Mesenchymal stem cell (in vitro differentiated cells and primary cell): ENCODE results near the gene MAPK8.

Experiments used
- DNase-seq: peaks from one replicate; pipeline ENCODE4 v3.0.0-alpha.2; 2013
- H2AFZ ChIP-seq: one replicate; pipeline ENCODE4 v1.6.1; 2013; ENCODE audit warnings: low read depth, mild to moderate bottlenecking, control low read depth, inconsistent platforms, low read length, moderate library complexity
- H2AK5ac ChIP-seq: 2 replicates; pipeline ENCODE4 v1.6.1; 2013; ENCODE audit warnings: low read length, moderate library complexity, mild to moderate bottlenecking, inconsistent platforms; ENCODE audit not compliant: severe bottlenecking
- H2BK120ac ChIP-seq: one replicate; pipeline ENCODE4 v1.6.1; 2013; ENCODE audit warnings: low read depth, mild to moderate bottlenecking, inconsistent platforms, low read length, moderate library complexity
- H2BK12ac ChIP-seq, 2 experiments: one replicate each; pipeline ENCODE4 v1.6.1; 2013; ENCODE audit warnings: inconsistent platforms in 2 of 2, low read length in 2 of 2, mild to moderate bottlenecking in 2 of 2, moderate library complexity in 2 of 2, control low read depth in 1 of 2
- H2BK15ac ChIP-seq: one replicate; pipeline ENCODE4 v1.6.1; 2013; ENCODE audit warnings: mild to moderate bottlenecking, low read depth, inconsistent platforms; ENCODE audit not compliant: poor library complexity, severe bottlenecking
- H2BK5ac ChIP-seq: 2 replicates; pipeline ENCODE4 v1.6.1; 2013; ENCODE audit warnings: low read depth, mild to moderate bottlenecking, low read length, control low read depth, inconsistent platforms; ENCODE audit not compliant: poor library complexity, severe bottlenecking
- H3K14ac ChIP-seq, 2 experiments: one replicate each; pipeline ENCODE4 v1.6.1; 2013; ENCODE audit warnings: inconsistent platforms in 2 of 2, low read length in 2 of 2, control low read depth in 1 of 2, mild to moderate bottlenecking in 1 of 2, moderate library complexity in 1 of 2
- H3K18ac ChIP-seq, 2 experiments: one replicate each; pipeline ENCODE4 v1.6.1; 2013; ENCODE audit warnings: inconsistent platforms in 2 of 2, low read length in 2 of 2, control low read depth in 1 of 2, low read depth in 1 of 2, mild to moderate bottlenecking in 1 of 2
- H3K23ac ChIP-seq, 2 experiments: one replicate each; pipeline ENCODE4 v1.6.1; 2013; ENCODE audit warnings: inconsistent platforms in 2 of 2, low read length in 2 of 2, mild to moderate bottlenecking in 2 of 2, moderate library complexity in 2 of 2, control low read depth in 1 of 2
- H3K27ac ChIP-seq: 2 replicates; pipeline ENCODE4 v1.5.1; 2013; ENCODE audit warnings: mild to moderate bottlenecking, moderate library complexity, low read length, control low read depth, inconsistent platforms; ENCODE audit not compliant: poor library complexity, severe bottlenecking
- H3K27me3 ChIP-seq, 2 experiments: 2 replicates each; pipeline versions ENCODE4 v1.6.1 to v1.7.0; 2013; ENCODE audit warnings: low read length in 2 of 2, mild to moderate bottlenecking in 2 of 2, moderate library complexity in 2 of 2, control low read depth in 1 of 2, inconsistent platforms in 1 of 2; ENCODE audit not compliant: control insufficient read depth in 1 of 2, insufficient read depth in 1 of 2
- H3K36me3 ChIP-seq, 2 experiments: 2 replicates each; pipeline versions ENCODE4 v1.6.1 to v1.7.0; 2013; ENCODE audit warnings: low read length in 2 of 2, control low read depth in 1 of 2, inconsistent platforms in 1 of 2, low read depth in 1 of 2, mild to moderate bottlenecking in 1 of 2; ENCODE audit not compliant: insufficient read depth in 2 of 2, control insufficient read depth in 1 of 2
- H3K4ac ChIP-seq, 2 experiments: one replicate each; pipeline ENCODE4 v1.6.1; 2013; ENCODE audit warnings: inconsistent platforms in 2 of 2, low read length in 2 of 2, mild to moderate bottlenecking in 2 of 2, moderate library complexity in 2 of 2, control low read depth in 1 of 2, low read depth in 1 of 2
- H3K4me1 ChIP-seq: 2 replicates; pipeline ENCODE4 v1.6.1; 2013; ENCODE audit warnings: low read depth, low read length, control low read depth; ENCODE audit not compliant: control insufficient read depth, insufficient read depth
- H3K4me2 ChIP-seq: 2 replicates; pipeline ENCODE4 v1.6.1; 2013; ENCODE audit warnings: low read length, mild to moderate bottlenecking, inconsistent platforms; ENCODE audit not compliant: poor library complexity, severe bottlenecking
- H3K4me3 ChIP-seq, 2 experiments: 2 replicates each; pipeline versions ENCODE4 v1.5.1 to v1.7.0; 2013; ENCODE audit warnings: low read length in 2 of 2, mild to moderate bottlenecking in 2 of 2, control low read depth in 1 of 2, low read depth in 1 of 2; ENCODE audit not compliant: insufficient read depth in 1 of 2
- H3K79me1 ChIP-seq: replicated peaks from 2 replicates; pipeline ENCODE4 v1.6.1; 2013; ENCODE audit warnings: mild to moderate bottlenecking, control low read depth, low read length, inconsistent platforms; ENCODE audit not compliant: poor library complexity, severe bottlenecking
- H3K9ac ChIP-seq: 2 replicates; pipeline ENCODE4 v1.7.0; 2013; ENCODE audit warnings: mild to moderate bottlenecking, low read length, moderate library complexity
- H3K9me3 ChIP-seq: 2 replicates; pipeline ENCODE4 v1.7.0; 2013; ENCODE audit warnings: mild to moderate bottlenecking, low read length; ENCODE audit not compliant: control insufficient read depth
- H4K8ac ChIP-seq: one replicate; pipeline ENCODE4 v1.6.1; 2013; ENCODE audit warnings: inconsistent platforms, mild to moderate bottlenecking, low read length, moderate library complexity
- H4K91ac ChIP-seq: one replicate; pipeline ENCODE4 v1.6.1; 2013; ENCODE audit warnings: mild to moderate bottlenecking, low read length, inconsistent platforms
- WGBS: methylation state at CpG from one replicate; pipeline ENCODE4 v1.1.7; 2013; ENCODE audit warnings: mixed read lengths; 5-methylcytosine and 5-hydroxymethylcytosine counted together

Gene MAPK8

GRCh38 chr10:48456361-48456804 is 149.9 kb downstream of the MAPK8 start:
- peak; percentile 13 for DNase-seq
- H2BK12ac ChIP-seq, result peak overlapping the region in 1 of 2 experiments; percentile 7
- H3K23ac ChIP-seq, result no peak overlapping the region
- no peak overlapping the region for H3K27ac ChIP-seq
- H3K9me3 ChIP-seq, result no peaks in the 10 kb centered on the region
- H2BK120ac ChIP-seq, result no peak overlapping the region
- no peak overlapping the region for H4K91ac ChIP-seq
- H3K4me2 ChIP-seq, result no peak overlapping the region
- no peak overlapping the region for H2BK5ac ChIP-seq
- H2AFZ ChIP-seq, result no peak overlapping the region
- no peak overlapping the region for H3K14ac ChIP-seq
- no peak overlapping the region for H2AK5ac ChIP-seq
- peaks cover 22% of the 10 kb centered on the region for H3K4me1 ChIP-seq
- no peaks in the 10 kb centered on the region for H3K27me3 ChIP-seq
- WGBS, result 66% methylated on average over 8 of the region's 9 CpGs
- H3K4me3 ChIP-seq, result no peak overlapping the region
- H2BK15ac ChIP-seq, result no peak overlapping the region
- H3K4ac ChIP-seq, result no peak overlapping the region
- no peak overlapping the region for H3K9ac ChIP-seq
- peaks cover 3% of the 10 kb centered on the region for H3K79me1 ChIP-seq
- peak overlapping the region; percentile 49 for H4K8ac ChIP-seq
- no peak overlapping the region for H3K18ac ChIP-seq
- H3K36me3 ChIP-seq, result peaks cover 29 to 66% of the 10 kb centered on the region in 2 experiments

- H2BK5ac ChIP-seq, result no peak overlapping the region
- 83% methylated on average over 22 of the region's 24 CpGs for WGBS
- no peak overlapping the region for H3K27ac ChIP-seq
- DNase-seq, result no peak
- peaks cover 27 to 65% of the 10 kb centered on the region in 2 experiments for H3K36me3 ChIP-seq
- H3K4me2 ChIP-seq, result no peak overlapping the region
- peaks cover 22% of the 10 kb centered on the region for H3K4me1 ChIP-seq
- H3K4me3 ChIP-seq, result no peak overlapping the region
- peak overlapping the region; percentile 24 for H4K91ac ChIP-seq
- H3K9me3 ChIP-seq, result no peaks in the 10 kb centered on the region
- H3K23ac ChIP-seq, result no peak overlapping the region
- peak overlapping the region; percentile 74 for H4K8ac ChIP-seq
- peaks cover 3% of the 10 kb centered on the region for H3K79me1 ChIP-seq
- no peak overlapping the region for H3K14ac ChIP-seq
- H3K27me3 ChIP-seq, result no peaks in the 10 kb centered on the region
- peak overlapping the region; percentile 27 for H2BK120ac ChIP-seq
- H3K4ac ChIP-seq, result no peak overlapping the region
- no peak overlapping the region for H2AFZ ChIP-seq
- peak overlapping the region; percentile 54 for H2BK15ac ChIP-seq
- H3K9ac ChIP-seq, result no peak overlapping the region
- peak overlapping the region in 1 of 2 experiments; percentile 15 for H2BK12ac ChIP-seq
- H2AK5ac ChIP-seq, result no peak overlapping the region
- peak overlapping the region; percentile 6 to 61 for H3K18ac ChIP-seq
Observed at GRCh38 chr10:48456808-48457761, 150.6 kb downstream of the MAPK8 start.

GRCh38 chr10:48457949-48458661 is 151.6 kb downstream of the MAPK8 start:
- H3K18ac ChIP-seq, result no peak overlapping the region
- peaks cover 22% of the 10 kb centered on the region for H3K4me1 ChIP-seq
- H2BK120ac ChIP-seq, result no peak overlapping the region
- no peak overlapping the region for H3K4ac ChIP-seq
- H2BK12ac ChIP-seq, result no peak overlapping the region
- no peak overlapping the region for H3K9ac ChIP-seq
- WGBS, result 75% methylated on average over 5 of the region's 5 CpGs
- DNase-seq, result no peak
- H3K4me3 ChIP-seq, result no peak overlapping the region
- H3K27ac ChIP-seq, result no peak overlapping the region
- no peak overlapping the region for H4K8ac ChIP-seq
- H2AK5ac ChIP-seq, result no peak overlapping the region
- no peak overlapping the region for H3K4me2 ChIP-seq
- H3K14ac ChIP-seq, result no peak overlapping the region
- no peaks in the 10 kb centered on the region for H3K9me3 ChIP-seq
- no peaks in the 10 kb centered on the region for H3K27me3 ChIP-seq
- no peak overlapping the region for H2BK5ac ChIP-seq
- no peak overlapping the region for H2BK15ac ChIP-seq
- H3K23ac ChIP-seq, result no peak overlapping the region
- H3K36me3 ChIP-seq, result peaks cover 21 to 62% of the 10 kb centered on the region in 2 experiments
- no peak overlapping the region for H2AFZ ChIP-seq
- H4K91ac ChIP-seq, result no peak overlapping the region
- peaks cover 3% of the 10 kb centered on the region for H3K79me1 ChIP-seq

- H3K4ac ChIP-seq, result no peak overlapping the region
- no peak overlapping the region for H2BK5ac ChIP-seq
- H2AK5ac ChIP-seq, result no peak overlapping the region
- no peak overlapping the region for H3K14ac ChIP-seq
- no peak overlapping the region for H2AFZ ChIP-seq
- H4K91ac ChIP-seq, result no peak overlapping the region
- 82% methylated on average over 6 of the region's 6 CpGs for WGBS
- no peaks in the 10 kb centered on the region for H3K9me3 ChIP-seq
- no peak for DNase-seq
- H4K8ac ChIP-seq, result no peak overlapping the region
- H3K18ac ChIP-seq, result no peak overlapping the region
- peaks cover 15 to 59% of the 10 kb centered on the region in 2 experiments for H3K36me3 ChIP-seq
- no peak overlapping the region for H2BK15ac ChIP-seq
- H2BK12ac ChIP-seq, result no peak overlapping the region
- H3K27me3 ChIP-seq, result no peaks in the 10 kb centered on the region
- H3K4me3 ChIP-seq, result no peak overlapping the region
- no peak overlapping the region for H3K9ac ChIP-seq
- H3K23ac ChIP-seq, result no peak overlapping the region
- peaks cover 3% of the 10 kb centered on the region for H3K79me1 ChIP-seq
- no peak overlapping the region for H3K4me2 ChIP-seq
- H2BK120ac ChIP-seq, result no peak overlapping the region
- H3K27ac ChIP-seq, result no peak overlapping the region
- peaks cover 23% of the 10 kb centered on the region for H3K4me1 ChIP-seq
Observed at GRCh38 chr10:48458662-48459048, 152.2 kb downstream of the MAPK8 start.
